22Rv1 (cell line): ENCODE data around the gene SMIM33.

ENCODE experiments used
- ZFX ChIP-seq: fragments of 450-650 bp; IDR thresholded peaks from 2 replicates; pipeline ENCODE4 v1.6.1; 2017; ENCODE audit warnings: antibody characterized with exemption, borderline replicate concordance
- TF ChIP-seq, protein P1 (sequence below): fragments of 450-650 bp; IDR thresholded peaks from 2 replicates; pipeline ENCODE4 v1.5.1; 2017; ENCODE audit warnings: mild to moderate bottlenecking

GRCh38 chr5:139445325-139446170 is 25.3 kb upstream of the SMIM33 start:
- TF ChIP-seq, protein P1, sequence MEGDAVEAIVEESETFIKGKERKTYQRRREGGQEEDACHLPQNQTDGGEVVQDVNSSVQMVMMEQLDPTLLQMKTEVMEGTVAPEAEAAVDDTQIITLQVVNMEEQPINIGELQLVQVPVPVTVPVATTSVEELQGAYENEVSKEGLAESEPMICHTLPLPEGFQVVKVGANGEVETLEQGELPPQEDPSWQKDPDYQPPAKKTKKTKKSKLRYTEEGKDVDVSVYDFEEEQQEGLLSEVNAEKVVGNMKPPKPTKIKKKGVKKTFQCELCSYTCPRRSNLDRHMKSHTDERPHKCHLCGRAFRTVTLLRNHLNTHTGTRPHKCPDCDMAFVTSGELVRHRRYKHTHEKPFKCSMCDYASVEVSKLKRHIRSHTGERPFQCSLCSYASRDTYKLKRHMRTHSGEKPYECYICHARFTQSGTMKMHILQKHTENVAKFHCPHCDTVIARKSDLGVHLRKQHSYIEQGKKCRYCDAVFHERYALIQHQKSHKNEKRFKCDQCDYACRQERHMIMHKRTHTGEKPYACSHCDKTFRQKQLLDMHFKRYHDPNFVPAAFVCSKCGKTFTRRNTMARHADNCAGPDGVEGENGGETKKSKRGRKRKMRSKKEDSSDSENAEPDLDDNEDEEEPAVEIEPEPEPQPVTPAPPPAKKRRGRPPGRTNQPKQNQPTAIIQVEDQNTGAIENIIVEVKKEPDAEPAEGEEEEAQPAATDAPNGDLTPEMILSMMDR, result no peak
- no peak for TF ChIP-seq ZFX
